Panc1 (cell line): ENCODE results near the gene ADAM10. TPM values are rescaled to one million over a fixed set of nuclear protein-coding genes. Genes with fewer than 3 reads are reported as not detected.

Experiments used
- ATAC-seq: fragments of 200-7000 bp; cut with Tn5 transposase; 2 replicates; pipeline ENCODE4 v1.9.1; 2020; ENCODE audit warnings: mild to moderate bottlenecking, moderate library complexity
- BruUV-seq: library from RNA; stranded (reverse); fragments of 400-500 nt; replicated peaks from 2 replicates; lab custom pipeline; 2021; lab: Mats Ljungman, UMichigan
- CTCF ChIA-PET: fragments of 300-600 bp; sonication (Branson Sonifier 250); formaldehyde crosslinking; loops from one replicate; lab custom pipeline; 2022; ENCODE audit warnings: antibody characterized with exemption; lab: Charles Lee
- POLR2A ChIA-PET: fragments of 300-600 bp; sonication (Branson Sonifier 250); formaldehyde crosslinking; loops from one replicate; lab custom pipeline; 2022; ENCODE audit warnings: antibody characterized with exemption; lab: Charles Lee
- DNase-seq: peaks from one replicate; pipeline ENCODE4 v3.0.0-alpha.2; 2010; ENCODE audit warnings: low read depth, low spot score
- H3K27ac ChIP-seq: 2 replicates; pipeline ENCODE4 v1.5.1; 2011; ENCODE audit warnings: mild to moderate bottlenecking, low read length, inconsistent platforms
- H3K27me3 ChIP-seq: fragments of 200-500 bp; sonication (Bioruptor generic); 2 replicates; pipeline ENCODE4 v1.6.0; 2014; ENCODE audit warnings: low read length, inconsistent platforms; ENCODE audit not compliant: control insufficient read depth, insufficient read depth
- H3K36me3 ChIP-seq: fragments of 200-500 bp; sonication (Bioruptor generic); 2 replicates; pipeline ENCODE4 v1.5.1; 2014; ENCODE audit warnings: inconsistent platforms, mild to moderate bottlenecking, low read length, moderate library complexity; ENCODE audit not compliant: control insufficient read depth, insufficient read depth
- H3K4me1 ChIP-seq: 2 replicates; pipeline ENCODE4 v1.5.1; 2011; ENCODE audit warnings: inconsistent platforms, mild to moderate bottlenecking, low read length, moderate library complexity; ENCODE audit not compliant: control insufficient read depth, insufficient read depth
- H3K4me3 ChIP-seq, 2 experiments: 2 replicates each; pipeline ENCODE4 v1.5.1; 2011 to 2012; ENCODE audit warnings: low read depth in 2 of 2, low read length in 2 of 2, mild to moderate bottlenecking in 2 of 2, inconsistent platforms in 1 of 2, moderate library complexity in 1 of 2
- H3K9me3 ChIP-seq: fragments of 200-500 bp; sonication (Bioruptor generic); 2 replicates; pipeline ENCODE4 v1.5.1; 2014; ENCODE audit warnings: low read depth, mild to moderate bottlenecking, inconsistent platforms, low read length, moderate library complexity; ENCODE audit not compliant: control insufficient read depth, insufficient read depth
- POLR2AphosphoS5 ChIP-seq: IDR thresholded peaks from 2 replicates; pipeline ENCODE4 v1.6.1; 2012; ENCODE audit warnings: mild to moderate bottlenecking, low read depth, low read length, moderate library complexity
- REST ChIP-seq, 2 experiments: IDR thresholded peaks; 2 replicates each; pipeline ENCODE4 v1.6.1; 2011 to 2012; ENCODE audit warnings: low read depth in 2 of 2, control low read depth in 1 of 2, low read length in 1 of 2, mild to moderate bottlenecking in 1 of 2, moderate library complexity in 1 of 2; ENCODE audit not compliant: insufficient read depth in 1 of 2
- SIN3A ChIP-seq: IDR thresholded peaks from 2 replicates; pipeline ENCODE4 v1.6.1; 2012; ENCODE audit warnings: low read depth, mild to moderate bottlenecking, low read length, moderate library complexity, borderline replicate concordance; ENCODE audit not compliant: insufficient read depth
- TCF7L2 ChIP-seq: IDR thresholded peaks from 2 replicates; pipeline ENCODE4 v1.6.1; 2011; ENCODE audit warnings: mild to moderate bottlenecking, low read depth, low read length, inconsistent platforms
- in situ Hi-C: cut with HindIII; loops from 2 replicates; pipeline ENCODE4 v1.10.0; 2016; ENCODE audit warnings: low sequenced_read_pairs, low pct_unique_long_range_greater_than_20kb
- intact Hi-C: fragments of 100-400 bp; cut with micrococcal nuclease; formaldehyde crosslinking; loops from one replicate; pipeline ENCODE4 v1.10.0; 2022; ENCODE audit not compliant: unreplicated experiment
- total RNA-seq: library from RNA; stranded (reverse); gene quantifications from one replicate; pipeline ENCODE4 v1.2.1, GENCODE V29; 2021; ENCODE audit not compliant: unreplicated experiment
- TF ChIP-seq, protein P1 (sequence below): fragments of 450-650 bp; IDR thresholded peaks from 2 replicates; pipeline ENCODE4 v1.5.1; 2017; ENCODE audit warnings: mild to moderate bottlenecking

The ADAM10 gene
- total RNA-seq, 1 experiment from 2014 or later: 176 TPM

GRCh38 chr15:58702233-58702632, 47.3 kb downstream of the ADAM10 start:
- Histone ChIP-seq H3K36me3 (no peaks in the 10 kb centered on the region), H3K4me3 (no peak overlapping the region), H3K27me3 (no peaks in the 10 kb centered on the region), H3K4me1 (no peaks in the 10 kb centered on the region), H3K27ac (no peak overlapping the region), H3K9me3 (no peaks in the 10 kb centered on the region; the same call in 1 of the 2 replicates)
- POLR2A ChIA-PET: no interaction called here
- TF ChIP-seq POLR2AphosphoS5 (no peak), REST (IDR thresholded peaks at IDR 0.05; ENCODE audit: insufficient read depth in 1 of 2, low read depth in 2 of 2, low read length in 1 of 2) (no peak), SIN3A (no peak), TCF7L2 (no peak)
- TF ChIP-seq, protein P1, sequence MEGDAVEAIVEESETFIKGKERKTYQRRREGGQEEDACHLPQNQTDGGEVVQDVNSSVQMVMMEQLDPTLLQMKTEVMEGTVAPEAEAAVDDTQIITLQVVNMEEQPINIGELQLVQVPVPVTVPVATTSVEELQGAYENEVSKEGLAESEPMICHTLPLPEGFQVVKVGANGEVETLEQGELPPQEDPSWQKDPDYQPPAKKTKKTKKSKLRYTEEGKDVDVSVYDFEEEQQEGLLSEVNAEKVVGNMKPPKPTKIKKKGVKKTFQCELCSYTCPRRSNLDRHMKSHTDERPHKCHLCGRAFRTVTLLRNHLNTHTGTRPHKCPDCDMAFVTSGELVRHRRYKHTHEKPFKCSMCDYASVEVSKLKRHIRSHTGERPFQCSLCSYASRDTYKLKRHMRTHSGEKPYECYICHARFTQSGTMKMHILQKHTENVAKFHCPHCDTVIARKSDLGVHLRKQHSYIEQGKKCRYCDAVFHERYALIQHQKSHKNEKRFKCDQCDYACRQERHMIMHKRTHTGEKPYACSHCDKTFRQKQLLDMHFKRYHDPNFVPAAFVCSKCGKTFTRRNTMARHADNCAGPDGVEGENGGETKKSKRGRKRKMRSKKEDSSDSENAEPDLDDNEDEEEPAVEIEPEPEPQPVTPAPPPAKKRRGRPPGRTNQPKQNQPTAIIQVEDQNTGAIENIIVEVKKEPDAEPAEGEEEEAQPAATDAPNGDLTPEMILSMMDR: no peak
- BruUV-seq: no TSS peak
- ATAC-seq (no peak), DNase-seq (no peak)
- intact Hi-C loops (no loop called here), in situ Hi-C loops (no loop called here)
- CTCF ChIA-PET: no interaction called here

GRCh38 chr15:58701376-58701775, 48.1 kb downstream of the ADAM10 start:
- no peak overlapping the region for H3K4me3 ChIP-seq
- H3K36me3 ChIP-seq: no peaks in the 10 kb centered on the region
- no peak for ATAC-seq
- CTCF ChIA-PET: no interaction called here
- H3K27me3 ChIP-seq: no peaks in the 10 kb centered on the region
- in situ Hi-C loops (no loop called here), intact Hi-C loops (no loop called here)
- no peak for DNase-seq
- no peaks in the 10 kb centered on the region for H3K4me1 ChIP-seq
- no TSS peak for BruUV-seq
- H3K27ac ChIP-seq: no peak overlapping the region
- H3K9me3 ChIP-seq: no peaks in the 10 kb centered on the region; the same call in 1 of the 2 replicates
- POLR2A ChIA-PET: no interaction called here
- no peak for TF ChIP-seq POLR2AphosphoS5

DNA sequence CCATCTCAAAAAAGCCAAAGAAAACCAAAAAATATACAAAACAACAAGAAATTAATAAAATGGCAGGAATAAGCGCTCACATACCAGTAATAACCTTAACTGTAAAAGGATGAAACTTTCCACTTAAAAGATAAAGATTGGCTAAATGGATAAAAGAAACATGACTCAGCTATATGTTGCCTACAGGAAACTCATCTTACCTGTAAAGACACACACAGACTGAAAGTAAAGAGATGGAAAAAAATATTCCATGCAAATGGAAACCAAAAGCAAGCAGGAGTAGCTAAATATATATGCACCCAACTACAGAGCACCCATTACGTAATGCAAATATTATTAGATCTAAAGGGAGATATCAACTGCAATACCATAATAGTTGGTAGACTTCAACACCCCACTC, 49.7 kb downstream of the ADAM10 start:
- Histone ChIP-seq H3K4me3 (no peak overlapping the region), H3K9me3 (no peaks in the 10 kb centered on the region; the same call in 1 of the 2 replicates), H3K4me1 (peaks cover 5% of the 10 kb centered on the region), H3K36me3 (no peaks in the 10 kb centered on the region), H3K27me3 (no peaks in the 10 kb centered on the region), H3K27ac (no peak overlapping the region)
- ATAC-seq (no peak), DNase-seq (no peak)
- ChIA-PET CTCF (no interaction called here), POLR2A (no interaction called here)
- intact Hi-C loops (no loop called here), in situ Hi-C loops (no loop called here)
- TF ChIP-seq POLR2AphosphoS5: no peak
- TF ChIP-seq REST (IDR thresholded peaks at IDR 0.05; ENCODE audit: insufficient read depth in 1 of 2, low read depth in 2 of 2, low read length in 1 of 2): no peak
- TF ChIP-seq, protein P1: no peak
- TF ChIP-seq SIN3A: no peak
- no TSS peak for BruUV-seq
